ENCODE measurements around the gene CCDC137.

CCDC137 gene

GRCh38 chr17:81650951-81651350 is 15.6 kb upstream of the CCDC137 start:
- H3K36me3 ChIP-seq (replicated peaks; ENCODE audit: insufficient read depth, low read length) = no peaks in the 10 kb centered on the region
- no peaks in the 10 kb centered on the region for H3K9me3 ChIP-seq (replicated peaks; ENCODE audit: insufficient read depth, low read length)
- H4K20me1 ChIP-seq (ENCODE audit: insufficient read depth, low read length) = no peaks in the 10 kb centered on the region
- peaks cover 10% of the 10 kb centered on the region; the same call in 1 of the 2 replicates for H3K27me3 ChIP-seq (replicated peaks; ENCODE audit: insufficient read depth, low read length)
- H3K27ac ChIP-seq (ENCODE audit: low read length) = no peak overlapping the region
- H2AFZ ChIP-seq (ENCODE audit: low read length) = no peak overlapping the region
- no peaks in the 10 kb centered on the region for H3K79me2 ChIP-seq (ENCODE audit: low read length)
- H3K4me3 ChIP-seq (ENCODE audit: low read length) = no peak overlapping the region
- H3K9ac ChIP-seq (ENCODE audit: low read length) = no peak overlapping the region
- H3K4me2 ChIP-seq (ENCODE audit: low read depth, low read length) = no peak overlapping the region
- no peak for TF ChIP-seq CTCF (IDR thresholded peaks at IDR 0.05; ENCODE audit: low read length)
- TF ChIP-seq EZH2phosphoT487 (IDR thresholded peaks at IDR 0.05; ENCODE audit: low read length) = no peak
- H3K4me1 ChIP-seq (ENCODE audit: low read length) = no peaks in the 10 kb centered on the region
- DNase-seq = no peak
- no peaks in the 10 kb centered on the region for H3K9me2 ChIP-seq (replicated peaks; ENCODE audit: insufficient read depth, low read length)
- no peaks in the 10 kb centered on the region for H3F3A ChIP-seq (ENCODE audit: insufficient read depth, low read length)

GRCh38 chr17:81651692-81652091 is 14.8 kb upstream of the CCDC137 start:
- no peaks in the 10 kb centered on the region for H4K20me1 ChIP-seq (ENCODE audit: insufficient read depth, low read length)
- H3K27ac ChIP-seq (ENCODE audit: low read length) = no peak overlapping the region
- no peak for DNase-seq
- H3K4me2 ChIP-seq (ENCODE audit: low read depth, low read length) = no peak overlapping the region
- no peak overlapping the region for H3K9ac ChIP-seq (ENCODE audit: low read length)
- no peaks in the 10 kb centered on the region for H3K9me2 ChIP-seq (replicated peaks; ENCODE audit: insufficient read depth, low read length)
- peaks cover 9% of the 10 kb centered on the region; the same call in 1 of the 2 replicates for H3K27me3 ChIP-seq (replicated peaks; ENCODE audit: insufficient read depth, low read length)
- TF ChIP-seq EZH2phosphoT487 (IDR thresholded peaks at IDR 0.05; ENCODE audit: low read length) (no peak), EZH2 (optimal IDR thresholded peaks at IDR 0.05; ENCODE audit: low read depth, low read length) (no peak), CTCF (IDR thresholded peaks at IDR 0.05; ENCODE audit: low read length) (no peak)
- no peaks in the 10 kb centered on the region for H3K36me3 ChIP-seq (replicated peaks; ENCODE audit: insufficient read depth, low read length)
- H3K79me2 ChIP-seq (ENCODE audit: low read length) = no peaks in the 10 kb centered on the region
- H3F3A ChIP-seq (ENCODE audit: insufficient read depth, low read length) = no peaks in the 10 kb centered on the region
- no peak overlapping the region for H2AFZ ChIP-seq (ENCODE audit: low read length)
- no peaks in the 10 kb centered on the region for H3K4me1 ChIP-seq (ENCODE audit: low read length)
- H3K4me3 ChIP-seq (ENCODE audit: low read length) = no peak overlapping the region
- H3K9me3 ChIP-seq (replicated peaks; ENCODE audit: insufficient read depth, low read length) = no peaks in the 10 kb centered on the region

- 0 out of 2 replicates have a peak, but pooled peaks cover 6% of the 10 kb centered on the region for H3K4me1 ChIP-seq (ENCODE audit: low read length)
- H3K9me3 ChIP-seq (replicated peaks; ENCODE audit: insufficient read depth, low read length) = no peaks in the 10 kb centered on the region
- no peaks in the 10 kb centered on the region for H4K20me1 ChIP-seq (ENCODE audit: insufficient read depth, low read length)
- H3F3A ChIP-seq (ENCODE audit: insufficient read depth, low read length) = no peaks in the 10 kb centered on the region
- no peak overlapping the region for H3K27ac ChIP-seq (ENCODE audit: low read length)
- TF ChIP-seq EZH2 (optimal IDR thresholded peaks at IDR 0.05; ENCODE audit: low read depth, low read length) (no peak), EZH2phosphoT487 (IDR thresholded peaks at IDR 0.05; ENCODE audit: low read length) (no peak)
- no peaks in the 10 kb centered on the region for H3K9me2 ChIP-seq (replicated peaks; ENCODE audit: insufficient read depth, low read length)
- DNase-seq = no peak
- H3K27me3 ChIP-seq (replicated peaks; ENCODE audit: insufficient read depth, low read length) = no peaks in the 10 kb centered on the region
- no peak overlapping the region for H3K9ac ChIP-seq (ENCODE audit: low read length)
- H3K79me2 ChIP-seq (ENCODE audit: low read length) = no peaks in the 10 kb centered on the region
- H3K4me2 ChIP-seq (ENCODE audit: low read depth, low read length) = no peak overlapping the region
- no peak overlapping the region for H2AFZ ChIP-seq (ENCODE audit: low read length)
- H3K4me3 ChIP-seq (ENCODE audit: low read length) = no peak overlapping the region
- no peaks in the 10 kb centered on the region for H3K36me3 ChIP-seq (replicated peaks; ENCODE audit: insufficient read depth, low read length)
These were observed 13.4 kb upstream of the CCDC137 start for GRCh38 chr17:81652906-81653771.
